C4-2B (cell line): ENCODE measurements around the gene TRIP10.

ENCODE experiments used
- CTCF ChIP-seq: fragments of 450-650 bp; conservative IDR thresholded peaks from 2 replicates; pipeline ENCODE4 v1.5.1; 2017; ENCODE audit warnings: mild to moderate bottlenecking
- ZFX ChIP-seq: fragments of 450-650 bp; IDR thresholded peaks from 2 replicates; pipeline ENCODE4 v1.6.1; 2017

- TF ChIP-seq CTCF = no peak; the same call in 1 of the 2 replicates
- TF ChIP-seq ZFX = no peak
Measured at GRCh38 chr19:6710273-6711077, 29.0 kb upstream of the TRIP10 start.
